GM12878 (cell line): ENCODE measurements around the gene P3H1.

ENCODE experiments used
- JUND ChIP-seq: IDR thresholded peaks from 2 replicates; pipeline ENCODE4 v1.6.1; 2012; ENCODE audit warnings: low read depth, mild to moderate bottlenecking, low read length, improper control_type of control experiment, moderate library complexity
- NFXL1 ChIP-seq: fragments of 450-650 bp; IDR thresholded peaks from 2 replicates; pipeline ENCODE4 v1.6.1; 2017; ENCODE audit warnings: antibody characterized with exemption, mild to moderate bottlenecking, borderline replicate concordance
- POLR2A ChIP-seq: IDR thresholded peaks from 2 replicates; pipeline ENCODE4 v1.6.1; 2011; ENCODE audit warnings: low read depth, mild to moderate bottlenecking, low read length
- SREBF1 ChIP-seq: IDR thresholded peaks from 2 replicates; pipeline ENCODE4 v1.6.1; 2012; ENCODE audit warnings: mild to moderate bottlenecking, low read length
- ZNF24 ChIP-seq: fragments of 450-650 bp; IDR thresholded peaks from 2 replicates; pipeline ENCODE4 v1.6.1; 2017; ENCODE audit warnings: antibody characterized with exemption, mild to moderate bottlenecking
- TF ChIP-seq, protein P1 (sequence below), 3 experiments: IDR thresholded peaks in 2 of 3; conservative IDR thresholded peaks in 1 of 3; 2 replicates each; pipeline ENCODE4 v1.5.1; 2011; ENCODE audit warnings: low read depth in 3 of 3, low read length in 3 of 3, mild to moderate bottlenecking in 3 of 3, control low read depth in 2 of 3, moderate library complexity in 2 of 3, inconsistent platforms in 1 of 3, mixed read lengths in 1 of 3; ENCODE audit not compliant: control insufficient read depth in 2 of 3, insufficient read depth in 1 of 3; ENCODE audit errors: extremely low read depth in 1 of 3
- TF ChIP-seq, protein P2 (sequence below): IDR thresholded peaks from 2 replicates; pipeline ENCODE4 v1.6.1; 2012; ENCODE audit warnings: mild to moderate bottlenecking, low read depth, low read length

DNA sequence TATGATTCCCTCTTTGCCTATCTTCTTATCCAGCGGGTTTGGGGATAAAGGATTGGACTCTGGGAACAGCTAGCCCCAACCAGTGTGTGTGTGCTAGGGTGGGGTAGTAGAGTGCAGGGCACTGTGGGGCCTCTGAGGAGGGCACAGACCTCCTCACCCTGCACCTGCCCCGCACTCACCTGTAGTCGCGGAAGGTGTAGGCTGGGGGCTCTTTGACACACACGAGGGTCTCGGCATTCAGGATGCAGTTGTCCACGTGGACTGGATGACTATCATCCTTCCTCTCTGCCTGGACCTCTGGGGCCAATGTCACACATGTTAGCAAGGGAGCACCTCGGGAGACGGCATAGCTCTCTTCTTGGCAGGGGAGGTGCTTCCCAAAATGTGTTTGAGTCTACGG lies 18.8 kb downstream of the P3H1 start:
- TF ChIP-seq ZNF24 (no peak), NFXL1 (no peak), POLR2A (no peak), SREBF1 (no peak), JUND (no peak)
- TF ChIP-seq, protein P1, sequence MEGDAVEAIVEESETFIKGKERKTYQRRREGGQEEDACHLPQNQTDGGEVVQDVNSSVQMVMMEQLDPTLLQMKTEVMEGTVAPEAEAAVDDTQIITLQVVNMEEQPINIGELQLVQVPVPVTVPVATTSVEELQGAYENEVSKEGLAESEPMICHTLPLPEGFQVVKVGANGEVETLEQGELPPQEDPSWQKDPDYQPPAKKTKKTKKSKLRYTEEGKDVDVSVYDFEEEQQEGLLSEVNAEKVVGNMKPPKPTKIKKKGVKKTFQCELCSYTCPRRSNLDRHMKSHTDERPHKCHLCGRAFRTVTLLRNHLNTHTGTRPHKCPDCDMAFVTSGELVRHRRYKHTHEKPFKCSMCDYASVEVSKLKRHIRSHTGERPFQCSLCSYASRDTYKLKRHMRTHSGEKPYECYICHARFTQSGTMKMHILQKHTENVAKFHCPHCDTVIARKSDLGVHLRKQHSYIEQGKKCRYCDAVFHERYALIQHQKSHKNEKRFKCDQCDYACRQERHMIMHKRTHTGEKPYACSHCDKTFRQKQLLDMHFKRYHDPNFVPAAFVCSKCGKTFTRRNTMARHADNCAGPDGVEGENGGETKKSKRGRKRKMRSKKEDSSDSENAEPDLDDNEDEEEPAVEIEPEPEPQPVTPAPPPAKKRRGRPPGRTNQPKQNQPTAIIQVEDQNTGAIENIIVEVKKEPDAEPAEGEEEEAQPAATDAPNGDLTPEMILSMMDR (IDR thresholded peaks at IDR 0.05 in 2 of 3, conservative IDR thresholded peaks at IDR 0.05 in 1 of 3; ENCODE audit: control insufficient read depth in 2 of 3, extremely low read depth in 1 of 3, insufficient read depth in 1 of 3, low read depth in 3 of 3, low read length in 3 of 3) = no peak
- TF ChIP-seq, protein P2, sequence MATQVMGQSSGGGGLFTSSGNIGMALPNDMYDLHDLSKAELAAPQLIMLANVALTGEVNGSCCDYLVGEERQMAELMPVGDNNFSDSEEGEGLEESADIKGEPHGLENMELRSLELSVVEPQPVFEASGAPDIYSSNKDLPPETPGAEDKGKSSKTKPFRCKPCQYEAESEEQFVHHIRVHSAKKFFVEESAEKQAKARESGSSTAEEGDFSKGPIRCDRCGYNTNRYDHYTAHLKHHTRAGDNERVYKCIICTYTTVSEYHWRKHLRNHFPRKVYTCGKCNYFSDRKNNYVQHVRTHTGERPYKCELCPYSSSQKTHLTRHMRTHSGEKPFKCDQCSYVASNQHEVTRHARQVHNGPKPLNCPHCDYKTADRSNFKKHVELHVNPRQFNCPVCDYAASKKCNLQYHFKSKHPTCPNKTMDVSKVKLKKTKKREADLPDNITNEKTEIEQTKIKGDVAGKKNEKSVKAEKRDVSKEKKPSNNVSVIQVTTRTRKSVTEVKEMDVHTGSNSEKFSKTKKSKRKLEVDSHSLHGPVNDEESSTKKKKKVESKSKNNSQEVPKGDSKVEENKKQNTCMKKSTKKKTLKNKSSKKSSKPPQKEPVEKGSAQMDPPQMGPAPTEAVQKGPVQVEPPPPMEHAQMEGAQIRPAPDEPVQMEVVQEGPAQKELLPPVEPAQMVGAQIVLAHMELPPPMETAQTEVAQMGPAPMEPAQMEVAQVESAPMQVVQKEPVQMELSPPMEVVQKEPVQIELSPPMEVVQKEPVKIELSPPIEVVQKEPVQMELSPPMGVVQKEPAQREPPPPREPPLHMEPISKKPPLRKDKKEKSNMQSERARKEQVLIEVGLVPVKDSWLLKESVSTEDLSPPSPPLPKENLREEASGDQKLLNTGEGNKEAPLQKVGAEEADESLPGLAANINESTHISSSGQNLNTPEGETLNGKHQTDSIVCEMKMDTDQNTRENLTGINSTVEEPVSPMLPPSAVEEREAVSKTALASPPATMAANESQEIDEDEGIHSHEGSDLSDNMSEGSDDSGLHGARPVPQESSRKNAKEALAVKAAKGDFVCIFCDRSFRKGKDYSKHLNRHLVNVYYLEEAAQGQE = no peak
